NCI-H2196 (cell line): ENCODE results near the gene DEGS1.

ENCODE experiments used
- DNase-seq: peaks from one replicate; lab custom pipeline; 2025; ENCODE audit not compliant: unreplicated experiment; lab: John Stamatoyannopoulos, UW

The DEGS1 gene

DNA sequence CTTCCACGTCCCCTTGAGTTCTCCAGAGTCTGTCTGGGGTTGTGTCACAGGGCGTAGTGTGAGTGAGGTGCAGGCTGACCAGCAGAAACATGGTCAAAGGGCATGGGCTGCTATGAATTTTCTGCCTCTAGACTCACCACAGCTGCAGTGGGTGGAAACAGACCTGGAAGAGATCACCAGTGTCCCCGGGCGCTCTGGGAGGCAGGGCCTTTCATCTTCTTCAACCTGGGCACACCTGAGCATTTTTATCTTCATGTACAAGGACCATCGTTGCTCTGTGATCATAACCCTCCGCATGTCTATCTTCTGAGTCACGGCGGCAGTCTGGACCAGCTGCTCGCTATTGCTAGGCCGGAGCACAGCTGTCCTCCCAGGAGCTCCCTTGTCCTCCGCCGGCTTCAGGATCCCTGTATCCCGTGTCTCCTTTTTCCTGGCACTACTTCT is 29.6 kb downstream of the DEGS1 start:
- no peak for DNase-seq

DNA sequence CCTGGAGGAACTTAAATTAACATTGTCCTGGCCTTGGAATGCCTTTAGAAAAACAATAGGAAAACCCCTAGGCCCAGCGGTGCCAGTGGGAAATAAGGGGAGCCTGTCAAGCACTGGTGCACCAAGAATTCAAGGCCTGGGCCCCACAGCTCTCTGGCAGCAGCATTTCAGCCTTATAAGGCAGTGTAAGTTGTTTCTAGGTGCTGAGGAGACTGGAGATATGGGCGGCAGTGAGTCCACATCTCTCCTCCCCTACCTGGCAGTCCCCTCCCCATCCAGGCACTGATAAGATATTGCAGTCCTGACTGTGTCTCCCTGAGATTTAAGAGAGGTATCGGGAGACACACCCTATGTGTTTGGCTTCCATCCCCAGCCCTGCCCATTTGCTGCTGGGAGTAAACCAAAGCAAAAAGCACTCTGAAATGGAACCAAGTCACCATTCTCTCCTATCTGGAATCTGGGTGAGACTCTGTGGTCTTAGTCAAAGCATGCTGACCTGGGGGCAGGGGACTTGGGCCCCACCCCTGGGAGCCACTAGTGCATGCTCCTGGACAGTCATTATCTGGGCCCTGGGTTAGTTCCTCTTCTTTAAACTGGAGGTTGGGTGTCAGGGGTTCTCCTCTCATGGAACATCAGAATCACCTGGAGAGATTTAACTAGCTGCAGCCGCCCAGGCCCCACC is 30.5 kb downstream of the DEGS1 start:
- DNase-seq = no peak

DNA sequence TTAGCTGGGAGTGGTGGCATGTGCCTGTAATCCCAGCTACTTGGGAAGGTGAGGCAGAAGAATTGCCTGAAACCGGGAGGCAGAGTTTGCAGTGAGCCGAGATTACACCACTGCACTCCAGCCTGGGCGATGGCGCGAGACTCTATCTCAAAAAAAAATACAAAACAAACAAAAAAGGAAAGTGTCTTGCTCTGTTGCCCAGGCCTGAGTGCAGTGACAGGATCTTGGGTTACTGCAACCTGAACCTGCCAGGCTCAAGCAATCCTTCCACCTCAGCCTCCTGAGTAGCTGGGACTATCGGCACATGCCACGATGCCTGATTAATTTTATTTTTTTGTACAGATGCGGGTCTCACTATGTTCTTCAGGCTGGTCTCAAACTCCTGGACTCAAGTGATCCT is 33.3 kb downstream of the DEGS1 start:
- DNase-seq = no peak

DNA sequence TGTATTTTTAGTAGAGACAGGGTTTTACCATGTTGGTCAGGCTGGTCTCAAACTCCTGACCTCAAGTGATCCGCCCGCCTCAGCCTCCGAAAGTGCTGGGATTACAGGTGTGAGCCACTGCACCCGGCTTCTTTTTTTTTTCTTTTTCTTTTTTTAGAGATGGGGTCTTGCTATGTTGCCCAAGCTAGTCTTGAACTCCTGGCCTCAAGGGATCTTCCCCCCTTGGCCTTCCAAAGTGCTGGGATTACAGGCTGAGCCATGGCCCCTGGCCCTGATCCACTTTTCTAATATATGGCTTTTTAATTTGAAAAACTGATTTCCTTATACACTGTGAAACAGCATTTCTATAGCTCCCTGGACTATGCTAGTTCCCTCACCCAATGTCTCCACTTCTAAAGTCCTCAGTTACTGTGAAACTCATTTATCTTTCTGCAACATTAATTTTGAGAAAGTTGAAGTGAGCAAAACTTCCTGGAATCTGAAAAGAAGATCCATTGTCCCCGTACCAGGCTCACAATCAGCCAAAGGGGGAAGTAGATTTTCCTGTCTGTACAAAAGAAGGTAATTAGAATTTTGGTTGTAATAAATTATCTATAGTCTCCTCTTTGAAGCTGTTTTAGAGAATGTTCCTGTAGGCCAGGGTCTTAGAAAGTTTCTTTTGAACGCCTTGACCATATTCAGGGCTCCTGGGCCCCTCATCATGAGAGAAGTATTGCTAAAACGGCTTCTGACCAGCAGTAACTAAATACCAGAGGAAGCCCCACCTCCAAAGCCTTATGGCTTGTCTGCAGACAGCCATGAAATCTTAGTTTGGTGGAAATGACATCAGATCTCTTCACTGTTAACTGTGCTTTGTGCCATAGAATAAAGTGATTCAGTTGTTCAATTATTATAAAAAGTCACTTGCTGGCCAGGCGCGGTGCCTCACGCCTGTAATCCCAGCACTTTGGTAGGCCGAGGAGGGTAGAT is 34.9 kb downstream of the DEGS1 start:
- no peak for DNase-seq

DNA sequence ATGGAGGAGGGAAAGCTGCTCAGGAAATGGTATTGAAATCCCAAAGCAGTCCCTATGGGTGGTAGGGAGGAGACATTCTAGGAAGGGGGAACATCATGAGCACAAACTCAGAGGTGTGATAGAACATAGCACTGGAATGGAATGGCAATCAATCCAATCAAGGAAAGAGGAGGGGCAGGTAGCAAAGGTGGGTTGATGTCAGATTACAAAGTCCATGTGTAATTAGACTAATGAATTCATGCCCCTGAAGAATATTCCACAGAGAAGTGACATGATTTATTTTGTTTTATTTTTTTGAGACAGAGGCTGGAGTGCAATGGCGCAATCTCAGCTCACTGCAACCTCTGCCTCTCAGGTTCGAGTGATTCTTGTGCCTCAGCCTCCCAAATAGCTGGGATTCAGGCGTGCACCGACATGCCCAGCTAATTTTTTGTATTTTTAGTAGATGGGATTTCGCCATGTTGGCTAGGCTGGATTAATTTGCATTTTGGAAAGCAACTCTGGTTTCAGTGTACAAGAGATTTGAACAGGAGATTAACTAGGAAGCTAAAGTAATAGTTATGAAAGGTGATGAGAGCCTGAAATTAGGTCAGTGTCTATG is 36.1 kb downstream of the DEGS1 start:
- no peak for DNase-seq

DNA sequence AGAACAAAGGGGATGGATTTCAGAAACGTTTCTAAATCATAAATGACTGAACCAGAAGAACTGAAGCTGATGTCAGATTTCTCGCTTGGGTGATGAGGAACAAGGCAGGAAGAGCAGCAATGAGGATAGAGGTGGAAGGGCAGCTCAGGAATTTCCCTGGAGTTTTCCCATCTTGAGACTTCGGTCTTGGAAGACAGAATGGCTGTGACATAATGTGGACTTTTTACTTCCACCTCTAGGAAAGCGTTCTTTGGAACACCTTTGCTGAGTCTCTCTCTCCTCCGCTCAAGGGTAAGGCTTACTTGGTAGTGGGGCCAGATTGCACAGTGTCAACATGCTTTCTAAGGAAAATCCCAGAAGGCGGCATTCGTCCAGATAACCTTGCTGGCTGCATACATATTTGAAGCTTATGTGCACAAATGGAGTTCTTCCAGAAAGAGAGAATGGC is 36.6 kb downstream of the DEGS1 start:
- DNase-seq = no peak

DNA sequence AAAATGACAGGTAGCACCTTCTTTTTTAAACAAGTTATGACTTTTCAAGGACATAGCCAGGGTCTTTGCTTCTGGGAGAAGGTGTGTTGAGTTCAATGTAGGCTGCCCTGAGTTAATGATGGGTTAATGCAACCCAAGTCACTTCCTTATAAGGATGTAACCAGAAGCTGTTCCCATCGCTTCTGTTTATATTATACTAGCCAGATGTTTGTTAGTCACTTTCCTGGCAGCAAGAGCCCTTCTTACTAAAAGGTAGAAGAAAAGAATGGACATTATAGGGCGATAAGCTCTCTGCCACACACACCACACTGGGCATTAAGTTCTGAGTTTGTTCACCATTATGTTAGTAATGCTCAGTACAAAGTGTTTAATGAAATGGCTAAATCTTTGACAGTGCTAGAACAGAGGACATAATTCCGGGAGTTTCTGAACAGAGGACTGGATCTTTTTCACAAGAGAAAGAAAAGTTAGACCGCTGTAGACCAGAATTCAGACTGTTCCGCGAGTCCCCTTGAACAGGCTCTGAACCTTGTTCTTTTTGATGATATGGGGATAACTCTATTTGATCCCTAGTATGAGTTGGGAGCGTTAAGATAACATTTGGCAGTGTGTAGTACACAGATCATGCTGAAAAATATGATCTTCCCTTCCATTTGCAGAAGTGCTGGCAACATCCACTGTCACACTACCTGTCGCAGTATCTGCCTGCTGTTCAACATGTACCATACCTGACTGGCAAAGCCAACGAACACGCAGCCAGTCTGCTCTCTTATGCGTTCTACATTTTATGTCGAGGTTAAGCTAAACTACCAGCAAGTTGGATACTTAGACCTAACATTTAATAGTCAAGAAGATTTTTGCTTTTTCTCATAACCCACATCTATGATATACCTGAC is 41.0 kb downstream of the DEGS1 start:
- DNase-seq = peak; percentile 50

DNA sequence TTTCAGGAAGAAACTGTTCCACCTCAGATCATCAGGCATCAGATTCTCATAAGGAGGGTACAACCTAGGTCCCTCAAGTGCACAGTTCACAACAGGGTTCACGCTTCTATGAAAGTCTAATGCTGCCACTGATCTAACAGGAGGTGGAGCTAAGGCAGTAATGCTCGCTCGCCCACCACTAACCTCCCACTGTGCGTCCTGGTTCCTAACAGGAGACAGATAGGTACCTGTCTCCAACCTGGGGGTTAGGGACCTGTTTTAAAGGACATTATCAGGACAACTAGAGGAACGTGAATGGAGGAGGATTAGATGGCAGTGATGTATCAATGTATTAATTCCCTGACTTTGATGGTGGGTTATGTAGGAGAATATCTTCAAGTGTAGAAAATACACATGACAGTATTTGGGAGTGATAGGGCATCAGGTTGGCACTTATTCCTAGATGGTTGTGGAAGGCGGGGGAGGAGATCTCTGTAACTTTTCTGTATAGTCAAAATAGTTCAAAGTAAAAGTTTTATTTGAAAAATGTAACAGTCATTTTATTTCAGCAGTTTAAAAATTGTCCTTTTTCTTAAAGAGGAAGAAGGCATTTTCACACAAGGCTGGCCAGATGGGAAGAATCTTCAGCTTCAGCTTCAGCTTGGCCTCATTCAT is 43.9 kb downstream of the DEGS1 start:
- no peak for DNase-seq

DNA sequence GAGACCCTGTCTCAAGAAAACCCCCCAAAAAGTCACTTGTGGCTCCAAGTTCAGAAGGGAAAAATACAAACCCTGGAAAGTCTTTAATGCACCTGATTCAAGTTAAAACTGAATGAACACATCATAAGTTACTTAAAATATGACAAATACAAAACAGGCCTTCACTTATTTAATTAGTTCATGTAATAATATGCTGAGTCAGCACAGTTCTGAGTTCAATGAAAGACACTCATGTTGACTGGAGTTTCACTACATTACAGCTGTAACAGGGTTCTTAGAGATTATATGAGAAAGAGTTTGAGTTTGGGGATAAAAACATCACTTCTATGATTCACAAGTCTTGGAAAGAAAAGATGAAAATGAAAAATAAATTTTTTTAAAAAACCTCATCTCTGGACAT is 51.0 kb downstream of the DEGS1 start:
- DNase-seq = no peak

DNA sequence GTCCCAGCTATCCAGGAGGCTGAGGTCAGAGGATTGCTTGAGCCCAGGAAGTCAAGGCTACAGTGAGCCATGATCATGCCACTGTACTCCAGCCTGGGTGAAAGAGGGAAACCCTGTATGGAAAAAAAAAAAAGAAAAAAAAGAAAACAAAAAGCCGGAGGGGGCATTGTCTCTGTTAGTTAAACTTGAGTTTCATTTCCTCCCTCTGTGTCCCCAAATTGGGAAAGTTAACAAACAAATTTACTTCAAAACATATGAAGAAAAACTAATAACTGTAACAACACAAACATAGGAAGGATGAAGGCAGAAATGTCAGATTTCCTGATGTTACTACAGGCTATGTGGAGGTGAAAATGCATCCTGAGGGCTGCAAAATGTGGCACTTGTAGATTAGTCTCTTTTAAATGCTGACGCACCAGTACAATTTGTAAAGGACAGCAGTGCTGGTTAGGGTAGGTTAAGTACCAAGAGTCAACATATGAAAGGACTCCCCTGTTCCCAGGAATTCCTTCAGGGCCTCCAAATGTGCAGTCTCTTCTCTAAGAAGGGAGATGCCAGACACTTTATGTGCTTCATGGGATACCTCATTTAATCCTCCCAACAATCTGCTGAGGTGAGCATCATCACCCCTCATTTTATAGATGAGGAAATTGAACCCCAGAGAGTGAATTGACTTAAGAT is 52.9 kb downstream of the DEGS1 start:
- DNase-seq = no peak

DNA sequence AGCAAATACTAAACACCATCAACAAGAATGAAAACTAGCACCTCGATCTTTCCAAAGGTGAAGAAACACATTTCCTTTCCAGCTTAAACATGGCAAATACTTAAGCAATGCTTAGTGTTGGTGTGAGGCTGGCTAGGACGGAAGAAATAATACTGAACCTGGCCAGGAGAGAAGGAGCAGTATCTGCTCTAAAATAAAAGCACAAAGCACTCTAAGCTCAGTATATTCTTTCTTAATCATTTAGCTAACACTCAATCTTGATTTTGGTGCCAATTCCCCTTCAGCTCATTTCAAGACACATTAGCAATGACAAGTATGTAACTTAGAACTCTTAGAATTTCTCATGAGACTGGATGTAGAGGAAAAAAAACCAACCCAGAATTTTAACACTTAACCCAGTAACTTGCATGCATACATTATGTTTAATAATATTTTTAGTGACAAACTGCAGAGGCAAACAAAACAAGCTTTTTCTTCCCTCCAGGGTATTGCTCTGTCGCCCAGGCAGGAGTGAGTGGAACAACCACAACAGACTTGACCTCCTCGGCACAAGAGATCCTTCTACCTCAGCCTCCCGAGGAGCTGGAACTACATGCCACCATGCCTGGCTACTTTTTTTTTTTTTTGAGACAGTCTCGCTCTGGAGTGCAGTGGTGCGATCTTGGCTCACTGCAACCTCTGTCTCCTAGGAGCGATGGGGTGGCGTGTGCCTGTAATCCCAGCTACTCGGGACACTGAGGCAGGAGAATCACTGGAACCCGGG is 54.3 kb downstream of the DEGS1 start:
- DNase-seq = no peak

DNA sequence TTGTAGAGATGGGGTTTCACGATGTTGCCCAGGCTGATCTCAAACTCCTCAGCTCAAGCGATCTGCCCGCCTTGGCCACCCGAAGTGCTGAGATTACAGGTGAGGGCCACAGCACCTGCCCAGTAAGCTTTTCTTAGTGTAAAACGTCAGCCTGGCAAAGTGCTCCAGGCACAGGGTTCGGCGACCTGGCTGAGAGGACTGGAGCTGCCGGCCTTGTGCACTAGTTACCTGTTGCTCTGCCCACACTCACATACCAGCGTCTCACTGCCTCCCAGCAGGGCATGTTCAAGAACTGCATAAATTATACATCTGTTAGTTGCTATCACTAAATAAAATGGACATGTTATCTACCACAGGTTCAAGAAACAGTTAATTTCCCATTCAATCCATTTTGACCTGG is 55.2 kb downstream of the DEGS1 start:
- no peak for DNase-seq

DNA sequence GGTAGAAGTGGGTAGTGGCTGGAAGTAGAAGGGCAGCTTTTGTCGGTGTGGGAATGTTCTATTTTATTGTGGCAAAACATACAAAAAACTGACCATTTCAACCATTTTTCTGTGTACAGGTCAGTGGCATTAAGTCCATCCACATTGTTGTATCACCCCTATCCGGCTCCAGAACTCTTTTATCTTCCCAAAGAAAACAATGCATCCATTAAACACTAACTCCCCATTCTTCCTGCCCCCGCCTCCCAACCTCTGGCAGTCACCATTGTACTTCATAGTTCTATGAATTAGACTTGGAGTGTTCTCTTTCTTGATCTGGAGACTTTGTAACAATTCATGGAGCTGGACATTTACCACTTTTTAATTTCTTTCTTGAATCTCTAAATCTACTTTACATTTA is 55.7 kb downstream of the DEGS1 start:
- DNase-seq = no peak
